Activated naive CD4-positive, alpha-beta T cell treated with Interleukin-2 at 50 U/mL for 16 hours (primary cell): Measurements from ENCODE around the gene PFN3.
"Not testable (repeated sequence)": the region's sequence is repeated elsewhere in the genome, so short reads cannot be mapped to it uniquely, and the experiment has no call there.

Experiments used
- DNase-seq: peaks from one replicate; pipeline ENCODE4 v3.0.0-alpha.2; 2020

Gene PFN3

GRCh38 chr5:177423671-177424070 lies 23.2 kb upstream of the PFN3 start:
- DNase-seq: no peak

DNA sequence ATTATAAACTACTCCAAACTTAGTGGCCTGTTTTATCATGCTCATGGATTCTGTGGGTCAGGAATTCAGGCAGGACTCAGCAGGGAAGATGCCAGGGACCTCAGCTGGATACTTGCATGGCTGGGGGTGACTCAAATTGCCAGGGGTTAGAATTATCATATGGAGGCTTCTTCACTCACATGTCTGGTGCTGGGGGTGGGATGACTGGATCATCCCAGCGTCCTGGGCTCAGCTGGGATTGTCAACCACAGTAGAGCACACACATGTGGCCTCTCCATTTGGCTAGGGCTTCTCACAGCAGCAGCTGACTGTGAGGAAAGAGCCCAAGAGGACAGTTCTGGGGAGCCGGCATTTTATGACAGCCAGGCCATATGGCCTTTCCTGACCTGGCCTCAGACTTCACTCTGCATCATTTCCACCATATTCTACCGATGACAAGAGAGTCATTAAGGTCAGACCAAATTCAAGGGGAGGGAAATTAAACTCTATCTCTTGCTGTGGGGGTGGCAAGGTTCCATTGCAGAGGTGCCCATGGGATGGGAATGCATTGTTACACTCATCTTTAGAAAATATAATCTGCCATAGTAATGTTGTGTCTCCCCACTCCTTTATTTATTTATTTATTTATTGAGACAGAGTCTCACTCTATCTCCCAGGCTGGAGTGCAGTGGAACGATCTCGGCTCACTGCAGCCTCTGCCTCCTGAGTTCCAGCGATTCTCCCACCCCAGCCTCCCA lies 20.8 kb upstream of the PFN3 start:
- DNase-seq: no peak

DNA sequence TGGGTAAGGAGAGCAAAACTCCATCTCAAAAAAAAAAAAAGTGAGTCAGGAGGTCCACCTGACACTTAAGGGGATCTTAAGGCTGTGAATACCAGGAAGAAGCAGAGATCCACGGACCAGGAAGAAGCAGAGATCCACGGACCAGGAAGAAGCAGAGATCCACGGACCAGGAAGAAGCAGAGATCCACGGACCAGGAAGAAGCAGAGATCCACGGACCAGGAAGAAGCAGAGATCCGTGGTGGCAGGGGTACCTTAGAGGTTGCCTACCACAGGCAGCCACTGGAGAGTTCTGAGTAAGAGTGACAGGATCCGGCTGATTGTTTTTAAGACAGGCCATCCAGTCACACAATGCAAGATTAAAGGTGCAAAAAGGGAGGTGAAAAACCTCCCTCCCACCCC lies 20.0 kb upstream of the PFN3 start:
- not testable (repeated sequence) for DNase-seq

- no peak for DNase-seq
These were observed 18.6 kb upstream of the PFN3 start for GRCh38 chr5:177419046-177419445.

GRCh38 chr5:177417081-177417480 lies 16.6 kb upstream of the PFN3 start:
- not testable (repeated sequence) for DNase-seq

- DNase-seq: no peak
These were observed 14.0 kb upstream of the PFN3 start for GRCh38 chr5:177414481-177414880.

GRCh38 chr5:177412603-177413233 lies 12.3 kb upstream of the PFN3 start:
- DNase-seq: peak; percentile 29

DNA sequence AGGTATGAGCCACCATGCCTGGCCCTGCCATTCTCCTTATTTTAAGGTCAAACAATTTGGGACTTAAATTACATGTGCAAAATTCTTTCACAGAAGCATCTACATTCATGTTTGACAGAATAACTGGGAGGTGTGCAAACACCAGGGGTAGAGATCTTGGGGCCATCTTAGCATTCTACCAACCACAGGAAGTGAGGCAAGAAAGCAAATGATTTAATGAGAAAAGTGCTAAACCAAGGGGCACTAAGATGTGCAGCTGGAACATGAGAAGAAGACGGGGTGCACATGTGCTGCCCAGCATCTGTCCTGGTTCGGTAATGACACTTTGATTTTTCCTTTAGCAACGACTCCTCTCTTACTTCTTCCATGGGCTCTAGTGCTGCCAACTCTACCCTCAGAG lies 10.1 kb upstream of the PFN3 start:
- no peak for DNase-seq

DNA sequence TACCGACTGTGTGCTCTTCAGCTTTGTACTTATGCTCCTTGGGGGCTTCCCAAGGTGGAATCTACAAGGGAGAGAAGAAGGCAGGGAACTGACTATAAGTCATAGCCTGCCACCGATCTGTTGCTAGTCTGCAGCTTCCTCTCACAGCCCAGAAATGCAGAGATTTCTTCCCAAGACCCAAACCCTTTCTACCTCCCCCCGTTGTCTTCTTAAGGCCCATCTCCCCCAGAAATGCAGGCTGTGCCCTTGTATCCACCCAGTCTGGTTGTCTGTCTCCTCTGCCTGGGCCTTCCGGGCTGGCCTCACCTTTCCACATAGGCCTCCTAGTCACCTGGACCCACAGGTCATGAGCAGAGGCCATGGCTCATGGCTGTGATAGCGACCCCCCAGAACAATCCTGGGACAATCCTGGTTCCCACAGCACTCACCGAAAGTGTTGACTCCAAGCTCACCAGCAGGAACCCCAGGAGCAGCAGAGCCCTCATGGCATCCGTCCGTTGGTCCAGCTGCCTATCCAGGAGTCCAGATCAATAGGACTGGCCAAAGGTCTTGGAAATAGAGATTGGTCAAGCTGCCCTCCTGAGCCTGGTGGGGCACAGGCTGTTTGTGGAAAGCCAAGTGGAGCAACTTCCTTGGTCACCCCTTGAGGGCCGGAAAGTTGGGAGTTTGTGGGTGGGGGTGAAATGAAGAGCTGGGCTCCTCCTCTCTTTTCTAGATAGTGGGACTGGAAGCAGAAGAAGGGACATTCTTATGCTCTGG lies 8.8 kb upstream of the PFN3 start, which contains the start of gene F12:
TSS of gene F12 (minus strand) at position 522 of the 759 bp plus-strand sequence. CDS start at position 485, 37 bp downstream.
- no peak for DNase-seq

DNA sequence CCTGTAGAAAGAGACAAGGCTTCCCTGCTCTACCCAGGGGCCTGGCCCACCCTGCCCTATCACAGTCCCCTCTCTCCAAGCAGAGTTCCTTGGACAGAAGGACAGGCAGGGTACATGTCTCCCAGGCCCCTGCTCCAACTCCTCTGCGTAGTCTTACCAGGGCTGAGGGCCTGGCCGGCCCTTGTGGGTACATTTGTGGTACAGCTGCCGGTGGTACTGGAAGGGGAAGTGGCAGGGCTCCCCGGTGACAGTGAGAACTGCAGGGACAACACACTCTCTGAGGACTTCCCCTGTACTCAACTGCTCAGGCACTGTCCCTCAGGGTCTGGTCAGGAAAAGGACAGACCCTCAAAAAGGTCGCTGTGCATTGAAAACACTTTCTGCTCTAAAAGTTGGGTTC lies 5.3 kb upstream of the PFN3 start:
- DNase-seq: no peak

DNA sequence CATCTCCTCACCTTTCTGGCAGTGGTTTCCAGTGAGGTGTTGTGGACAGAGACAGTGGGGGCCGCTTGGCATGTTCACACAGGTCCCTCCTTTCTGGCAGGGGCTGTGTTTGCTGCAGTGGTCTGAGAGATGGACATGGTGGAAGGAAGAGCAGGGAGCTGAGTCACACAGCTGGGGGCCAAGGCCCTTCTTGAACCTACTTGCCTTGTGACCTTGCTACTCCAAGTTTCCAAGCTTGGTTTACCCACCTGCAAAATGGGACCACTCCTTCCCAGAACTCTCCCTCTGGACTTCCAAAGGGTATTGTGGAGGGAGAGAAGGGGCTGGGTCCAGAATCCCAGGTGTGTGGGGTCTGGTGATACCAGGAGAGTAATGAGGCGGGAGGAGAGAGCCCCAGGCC lies 4.9 kb upstream of the PFN3 start:
- no peak for DNase-seq

DNA sequence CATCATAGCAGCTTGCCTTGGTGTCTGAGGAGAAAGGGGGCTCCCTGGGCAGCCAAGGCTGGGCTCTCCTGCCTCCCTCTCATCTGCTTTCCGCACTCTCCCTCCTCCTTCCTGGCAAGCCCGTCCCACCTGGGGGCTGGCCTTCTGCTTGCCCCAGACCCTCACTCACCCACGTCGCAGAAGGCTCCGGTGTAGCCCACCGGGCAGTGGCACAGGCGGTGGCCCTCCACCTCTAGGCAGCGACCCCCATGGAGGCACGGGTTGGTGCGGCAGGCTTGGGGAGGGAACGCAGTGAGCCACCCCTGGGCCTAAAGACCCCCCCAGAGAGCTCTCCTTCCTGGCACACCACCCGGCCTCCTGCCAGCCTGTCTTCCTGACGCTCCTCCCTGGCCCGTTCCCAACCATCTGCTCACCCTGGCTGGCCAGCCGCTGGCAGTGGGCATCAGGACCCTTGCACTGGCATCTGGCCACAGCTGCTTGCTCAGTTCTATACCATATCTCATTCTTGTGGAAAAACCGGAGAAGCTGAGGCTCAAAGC lies 4.2 kb upstream of the PFN3 start:
- no peak for DNase-seq

- peak; percentile 88 for DNase-seq
These were observed 3.6 kb upstream of the PFN3 start for GRCh38 chr5:177403792-177404640.

GRCh38 chr5:177403102-177403791 lies 2.8 kb upstream of the PFN3 start:
- DNase-seq: peak; percentile 58

- peak; percentile 76 for DNase-seq
These were observed 2.0 kb upstream of the PFN3 start for GRCh38 chr5:177402271-177403043.

GRCh38 chr5:177397875-177398390 lies 2.5 kb downstream of the PFN3 start:
- no peak for DNase-seq

DNA sequence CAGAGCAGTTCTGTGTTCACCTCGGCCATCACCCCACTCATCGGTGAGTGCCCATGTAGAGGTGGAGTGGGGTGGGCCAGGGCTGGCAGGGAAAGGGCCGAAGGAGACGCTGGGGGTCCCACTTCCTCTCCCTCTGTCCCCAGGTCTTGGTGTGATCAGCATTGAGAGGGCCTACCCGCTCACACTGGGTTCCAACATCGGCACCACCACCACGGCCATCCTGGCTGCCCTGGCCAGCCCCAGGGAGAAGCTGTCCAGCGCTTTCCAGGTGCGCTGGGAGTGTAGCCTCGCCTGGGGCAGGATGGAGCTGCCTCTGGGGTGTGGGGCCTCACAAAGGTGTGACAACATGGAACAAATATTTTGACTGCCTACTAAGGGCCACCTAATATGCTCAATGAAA lies 3.7 kb downstream of the PFN3 start:
- no peak for DNase-seq

- DNase-seq: no peak
These were observed 4.4 kb downstream of the PFN3 start for GRCh38 chr5:177396078-177396477.

GRCh38 chr5:177393990-177394389 lies 6.5 kb downstream of the PFN3 start:
- no peak for DNase-seq

DNA sequence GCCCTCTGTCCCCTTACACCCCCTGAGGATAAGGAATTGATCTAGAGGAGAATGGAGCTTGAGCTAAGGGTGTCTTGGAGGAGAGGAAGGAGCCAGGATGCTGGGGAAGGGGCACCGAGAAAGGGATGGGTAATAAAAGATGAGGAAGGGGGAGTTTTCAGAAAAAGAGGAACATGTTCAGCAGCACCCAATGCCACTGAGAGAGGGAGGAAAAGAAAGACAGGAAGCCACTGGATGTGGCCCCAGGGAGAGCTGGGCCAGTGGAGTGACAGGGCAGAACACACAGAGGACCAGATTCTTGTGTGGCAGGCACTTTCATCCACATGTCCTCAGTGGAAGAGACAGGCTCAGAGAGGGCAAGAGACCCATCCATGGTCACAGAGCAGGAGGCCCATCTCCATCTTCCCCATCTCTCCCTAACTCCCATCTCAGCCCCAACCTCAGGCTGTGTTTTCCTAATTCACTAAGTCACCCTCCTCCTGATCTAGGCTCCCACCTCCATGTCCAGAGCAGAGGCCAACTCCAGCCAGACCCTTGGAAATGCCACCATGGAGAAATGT lies 7.2 kb downstream of the PFN3 start:
- no peak for DNase-seq

- no peak for DNase-seq
These were observed 7.7 kb downstream of the PFN3 start for GRCh38 chr5:177392765-177393164.
